ENCODE data around the gene NPEPPS. TPM values are rescaled to one million over a fixed set of nuclear protein-coding genes. Genes with fewer than 3 reads are reported as not detected.

NPEPPS gene
- total and polyA plus RNA-seq, 2 of the 13 experiments (the other 11 are each of a cell fraction or from before 2014, with no cell fraction given): 53.5 to 127 TPM

GRCh38 chr17:47604598-47604927 lies 73.7 kb downstream of the NPEPPS start (continued):
- TF ChIP-seq ZNF790 (CRISPR knock-in tag; IDR thresholded peaks at IDR 0.05; ENCODE audit: borderline replicate concordance) (no peak), ZBTB8A (CRISPR knock-in tag; IDR thresholded peaks at IDR 0.05; ENCODE audit: borderline replicate concordance, low read depth) (no peak), ZBTB7B (CRISPR knock-in tag; IDR thresholded peaks at IDR 0.05) (no peak), ZNF260 (CRISPR knock-in tag; IDR thresholded peaks at IDR 0.05; ENCODE audit: borderline replicate concordance, low read depth) (no peak), PAF1 (CRISPR knock-in tag; IDR thresholded peaks at IDR 0.05) (no peak)

- DNase-seq (ENCODE audit: low spot score) (no peak), FAIRE-seq (no peak), ATAC-seq (no peak)
- POLR2A ChIA-PET: no interaction called here
- WGBS (ENCODE audit: low lambda C conversion rate): 97% methylated on average over 1 of the region's 1 CpG
- CTCF ChIA-PET (ENCODE audit: low intra/inter-chr PET ratio, low total read pairs): no interaction called here
- H3K27ac ChIP-seq (ENCODE audit: extremely low read length, insufficient read depth, low read length): peak overlapping the region; percentile 19
- no peak overlapping the region for H3K9ac ChIP-seq (ENCODE audit: insufficient read depth, low read depth, low read length)
- peaks cover 21% of the 10 kb centered on the region for H3K4me1 ChIP-seq (ENCODE audit: insufficient read depth, low read length)
- intact Hi-C loops (cut with micrococcal nuclease; ENCODE audit: unreplicated experiment): no loop called here
- H3K36me3 ChIP-seq (replicated peaks in 1 of 2; ENCODE audit: control insufficient read depth in 1 of 2, insufficient read depth in 2 of 2, low read length in 2 of 2): peaks cover 20 to 77% of the 10 kb centered on the region in 2 experiments
- no peaks in the 10 kb centered on the region for H4K20me1 ChIP-seq (ENCODE audit: insufficient read depth, low read length)
- no peak overlapping the region for H2AFZ ChIP-seq (ENCODE audit: low read length)
- no peaks in the 10 kb centered on the region for H3K79me2 ChIP-seq (ENCODE audit: insufficient read depth, low read length)
- H3K4me2 ChIP-seq (ENCODE audit: low read depth, low read length): no peak overlapping the region
- H3K9me3 ChIP-seq (ENCODE audit: low read length): no peaks in the 10 kb centered on the region
- in situ Hi-C loops (cut with HindIII; ENCODE audit: extremely low pct_ligation_motif_present, low pct_unique_long_range_greater_than_20kb): loop anchor here (25.0 kb wide), 2 partner anchors 93 to 243 kb away; no protein-coding TSS in a partner anchor
- no peak for TF ChIP-seq CEBPZ (IDR thresholded peaks at IDR 0.05; ENCODE audit: low read length)
- TF ChIP-seq MATR3 (CRISPR knock-in tag; IDR thresholded peaks at IDR 0.05): no peak
- TF ChIP-seq CREM (IDR thresholded peaks at IDR 0.05): no peak
- no peak for TF ChIP-seq CREM (CRISPR knock-in tag; IDR thresholded peaks at IDR 0.05)
- no peak for TF ChIP-seq BATF2 (CRISPR knock-in tag; IDR thresholded peaks at IDR 0.05)
- no peak for TF ChIP-seq ZNF264 (CRISPR knock-in tag; IDR thresholded peaks at IDR 0.05)
- TF ChIP-seq GATAD2A (CRISPR knock-in tag; IDR thresholded peaks at IDR 0.05): no peak
- TF ChIP-seq MLX (CRISPR knock-in tag; IDR thresholded peaks at IDR 0.05): no peak
- no peak for TF ChIP-seq THYN1 (CRISPR knock-in tag; IDR thresholded peaks at IDR 0.05; ENCODE audit: borderline replicate concordance, low read depth)
- no peak for TF ChIP-seq ZBTB38 (CRISPR knock-in tag; IDR thresholded peaks at IDR 0.05)
- no peak for TF ChIP-seq LCORL (IDR thresholded peaks at IDR 0.05)
- TF ChIP-seq LCORL (CRISPR knock-in tag; IDR thresholded peaks at IDR 0.05): no peak
- TF ChIP-seq TBL1XR1 (IDR thresholded peaks at IDR 0.05; ENCODE audit: borderline replicate concordance, low read length, partially characterized antibody): no peak
- TF ChIP-seq ELK4 (CRISPR knock-in tag; IDR thresholded peaks at IDR 0.05; ENCODE audit: borderline replicate concordance): no peak
- TF ChIP-seq CENPT (CRISPR knock-in tag; IDR thresholded peaks at IDR 0.05; ENCODE audit: low read depth): no peak
- TF ChIP-seq KMT2A (CRISPR knock-in tag; IDR thresholded peaks at IDR 0.05): no peak
- TF ChIP-seq POLR2AphosphoS2 (IDR thresholded peaks at IDR 0.05; ENCODE audit: low read depth, low read length): no peak
- H3K27me3 ChIP-seq (ENCODE audit: control insufficient read depth in 1 of 2, insufficient read depth in 2 of 2, low read length in 2 of 2): no peaks in the 10 kb centered on the region
- H3K4me3 ChIP-seq (replicated peaks in 1 of 3; ENCODE audit: insufficient read depth in 1 of 3, low read depth in 2 of 3, low read length in 3 of 3): no peak overlapping the region
- no TSS peak for BruUV-seq (replicated peaks)
Observed at GRCh38 chr17:47605011-47605410, 74.1 kb downstream of the NPEPPS start.
